Mucosa of stomach (tissue), 1 donor: ENCODE results near the gene MEIS3.

Source experiments
- H3K27me3 ChIP-seq: one replicate; pipeline ENCODE4 v1.7.0; 2013; ENCODE audit warnings: mild to moderate bottlenecking, low read length; ENCODE audit not compliant: control insufficient read depth, insufficient read depth
- H3K36me3 ChIP-seq: one replicate; pipeline ENCODE4 v1.7.0; 2013; ENCODE audit warnings: low read length; ENCODE audit not compliant: control insufficient read depth, insufficient read depth
- H3K4me1 ChIP-seq: one replicate; pipeline ENCODE4 v1.7.0; 2013; ENCODE audit warnings: mild to moderate bottlenecking, low read length; ENCODE audit not compliant: control insufficient read depth, insufficient read depth
- H3K4me3 ChIP-seq: one replicate; pipeline ENCODE4 v1.7.0; 2013; ENCODE audit warnings: low read length
- H3K9ac ChIP-seq: one replicate; pipeline ENCODE4 v1.7.0; 2013; ENCODE audit warnings: mild to moderate bottlenecking, low read length, moderate library complexity
- H3K9me3 ChIP-seq: one replicate; pipeline ENCODE4 v1.7.0; 2013; ENCODE audit warnings: mild to moderate bottlenecking, low read length, moderate library complexity; ENCODE audit not compliant: control insufficient read depth
- donor health status: Pancreatic carcinoma.

The MEIS3 gene

DNA sequence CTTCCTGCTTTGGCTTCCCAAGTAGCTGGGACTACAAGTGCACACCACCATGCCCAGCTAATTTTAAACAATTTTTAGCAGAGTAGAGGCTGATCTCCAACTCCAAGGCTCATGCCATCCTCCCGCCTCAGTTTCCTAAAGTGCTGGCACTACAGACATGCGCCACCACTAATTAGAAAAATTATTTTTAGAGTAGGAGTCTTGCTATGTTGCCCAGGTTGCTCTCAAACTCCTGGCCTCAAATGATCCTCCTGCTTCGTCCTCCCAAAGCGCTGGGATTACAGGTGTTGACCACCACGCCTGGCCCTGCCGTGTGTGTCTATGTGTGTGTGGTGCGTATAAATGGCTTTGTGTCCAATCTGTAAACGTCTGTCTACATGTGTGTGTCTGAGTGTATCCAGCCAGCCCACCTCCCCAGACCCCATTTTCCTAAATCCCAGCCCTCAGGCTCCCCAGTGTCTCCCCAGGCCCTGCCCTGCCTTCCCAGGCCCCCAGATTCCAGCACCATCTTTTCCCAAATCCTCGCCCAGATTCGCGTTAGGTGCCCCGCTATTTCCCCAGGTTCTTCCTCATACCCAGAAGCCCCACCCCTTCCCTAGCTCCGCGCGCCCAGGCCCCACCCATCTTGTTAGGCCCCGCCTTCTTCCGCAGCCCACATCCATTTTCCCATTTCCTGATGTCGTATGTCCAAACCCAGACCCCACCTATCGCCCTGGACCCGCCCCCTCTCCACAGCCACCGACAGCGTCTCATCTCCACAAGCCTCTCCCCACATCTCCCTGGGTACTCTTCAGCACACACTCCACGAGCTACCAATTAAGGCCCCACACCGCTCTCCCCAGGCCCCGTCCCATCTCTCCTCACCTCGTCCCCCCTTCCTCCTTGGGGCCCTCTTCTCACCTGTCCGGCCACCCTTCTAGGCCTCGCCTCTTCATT is 27.5 kb upstream of the MEIS3 start:
- no peak overlapping the region for H3K9ac ChIP-seq
- H3K27me3 ChIP-seq = peaks cover 68% of the 10 kb centered on the region
- peaks cover 10% of the 10 kb centered on the region for H3K4me1 ChIP-seq
- H3K36me3 ChIP-seq = no peaks in the 10 kb centered on the region
- H3K9me3 ChIP-seq = no peaks in the 10 kb centered on the region
- no peak overlapping the region for H3K4me3 ChIP-seq

DNA sequence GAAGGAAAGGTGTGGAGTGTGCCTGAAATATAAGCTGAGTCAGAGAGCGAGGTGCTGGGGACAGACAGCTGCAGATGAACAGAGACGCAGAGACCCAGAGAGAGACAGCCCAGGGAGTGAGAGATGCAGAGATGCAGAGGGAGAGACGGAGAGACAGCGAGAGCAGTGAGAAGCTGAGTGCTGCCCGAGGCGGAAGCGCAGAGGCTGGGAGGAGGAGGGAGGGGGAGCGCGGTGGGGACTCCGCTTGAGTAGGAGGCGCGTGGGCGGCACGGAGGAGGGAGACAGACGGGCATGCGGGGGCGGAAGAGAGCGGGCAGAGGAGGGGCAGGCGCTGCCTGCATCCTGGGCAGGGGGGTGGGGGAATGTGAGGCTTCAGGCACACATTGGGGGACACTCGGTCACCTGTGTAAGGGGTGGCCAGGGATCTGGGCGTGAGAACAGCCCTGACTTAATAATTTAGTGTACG is 26.6 kb upstream of the MEIS3 start:
- H3K36me3 ChIP-seq = no peaks in the 10 kb centered on the region
- no peak overlapping the region for H3K4me3 ChIP-seq
- H3K9me3 ChIP-seq = no peaks in the 10 kb centered on the region
- peaks cover 10% of the 10 kb centered on the region for H3K4me1 ChIP-seq
- H3K9ac ChIP-seq = peak overlapping the region; percentile 41
- peaks cover 68% of the 10 kb centered on the region for H3K27me3 ChIP-seq

DNA sequence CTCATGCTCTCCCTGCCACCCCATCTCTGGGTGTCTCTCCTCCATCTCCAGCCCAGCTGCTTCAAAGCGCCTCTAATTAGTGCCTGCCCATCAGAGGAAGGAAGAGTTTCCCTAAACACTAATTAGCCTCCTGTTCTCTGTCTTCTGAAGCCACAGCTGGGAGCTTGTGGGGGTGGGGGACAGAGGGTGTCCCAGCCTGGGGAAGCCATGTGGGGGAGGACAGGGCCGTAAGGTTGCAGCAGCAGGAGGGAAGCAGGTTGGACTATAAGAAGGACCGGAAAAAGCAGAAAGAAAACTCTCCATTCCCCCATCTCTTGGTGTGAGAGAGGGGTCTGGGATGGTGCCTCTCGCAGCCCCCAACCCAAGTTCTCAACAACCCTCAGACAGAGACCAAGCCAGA is 26.2 kb upstream of the MEIS3 start:
- peaks cover 68% of the 10 kb centered on the region for H3K27me3 ChIP-seq
- no peaks in the 10 kb centered on the region for H3K9me3 ChIP-seq
- peaks cover 10% of the 10 kb centered on the region for H3K4me1 ChIP-seq
- H3K4me3 ChIP-seq = no peak overlapping the region
- H3K9ac ChIP-seq = peak overlapping the region; percentile 41
- no peaks in the 10 kb centered on the region for H3K36me3 ChIP-seq

GRCh38 chr19:47444388-47444821 is 25.1 kb upstream of the MEIS3 start:
- peaks cover 61% of the 10 kb centered on the region for H3K27me3 ChIP-seq
- H3K4me3 ChIP-seq = no peak overlapping the region
- H3K36me3 ChIP-seq = no peaks in the 10 kb centered on the region
- peaks cover 10% of the 10 kb centered on the region for H3K4me1 ChIP-seq
- no peak overlapping the region for H3K9ac ChIP-seq
- no peaks in the 10 kb centered on the region for H3K9me3 ChIP-seq

GRCh38 chr19:47443331-47443730 is 24.0 kb upstream of the MEIS3 start:
- H3K4me1 ChIP-seq = peaks cover 10% of the 10 kb centered on the region
- peaks cover 53% of the 10 kb centered on the region for H3K27me3 ChIP-seq
- H3K9me3 ChIP-seq = no peaks in the 10 kb centered on the region
- no peaks in the 10 kb centered on the region for H3K36me3 ChIP-seq
- H3K9ac ChIP-seq = no peak overlapping the region
- no peak overlapping the region for H3K4me3 ChIP-seq

DNA sequence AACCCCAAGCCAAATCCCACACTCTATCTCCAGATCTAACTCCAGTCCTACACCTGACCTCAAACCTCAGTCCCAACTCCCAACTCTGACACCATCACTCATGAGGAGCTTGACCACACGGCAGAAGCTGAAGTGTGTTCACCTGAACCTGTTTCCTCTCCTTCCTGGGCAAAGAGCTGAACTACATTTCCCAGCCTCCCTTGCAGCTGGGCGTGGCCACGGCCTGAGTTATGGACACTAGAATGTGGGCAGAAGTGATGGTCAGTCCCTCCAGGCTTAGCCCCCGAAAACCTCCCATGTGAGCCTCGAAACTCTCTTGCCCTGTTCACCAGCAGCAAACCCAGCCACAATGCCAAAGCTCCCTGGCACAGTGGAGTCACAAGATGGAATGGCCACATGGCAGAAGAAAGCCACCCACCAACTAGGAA is 19.5 kb upstream of the MEIS3 start:
- H3K9me3 ChIP-seq = no peaks in the 10 kb centered on the region
- peaks cover 21% of the 10 kb centered on the region for H3K27me3 ChIP-seq
- no peaks in the 10 kb centered on the region for H3K4me1 ChIP-seq
- H3K36me3 ChIP-seq = no peaks in the 10 kb centered on the region
- no peak overlapping the region for H3K9ac ChIP-seq
- no peak overlapping the region for H3K4me3 ChIP-seq

DNA sequence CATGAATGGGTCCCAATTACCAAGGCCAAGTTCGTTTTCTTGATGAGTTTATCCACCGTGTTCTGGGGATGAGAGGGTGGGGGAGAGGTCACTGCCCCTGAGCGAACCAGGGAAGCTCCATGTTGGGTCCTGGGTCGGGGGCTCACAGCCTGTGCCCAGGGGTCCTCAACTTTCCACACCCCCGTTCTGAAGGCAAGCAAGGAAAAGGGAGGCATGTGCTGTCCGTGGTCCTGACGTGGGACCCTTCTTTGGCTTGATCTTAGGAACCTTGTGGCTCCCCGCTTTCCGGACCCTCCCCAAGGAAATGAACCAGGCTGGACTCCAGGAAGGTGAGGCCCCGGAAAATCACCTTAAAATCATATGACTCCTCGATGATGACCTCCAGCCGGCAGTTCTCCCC is 18.2 kb upstream of the MEIS3 start:
- Histone ChIP-seq H3K9ac (no peak overlapping the region), H3K36me3 (no peaks in the 10 kb centered on the region), H3K4me1 (no peaks in the 10 kb centered on the region), H3K27me3 (peaks cover 18% of the 10 kb centered on the region), H3K4me3 (no peak overlapping the region), H3K9me3 (no peaks in the 10 kb centered on the region)

DNA sequence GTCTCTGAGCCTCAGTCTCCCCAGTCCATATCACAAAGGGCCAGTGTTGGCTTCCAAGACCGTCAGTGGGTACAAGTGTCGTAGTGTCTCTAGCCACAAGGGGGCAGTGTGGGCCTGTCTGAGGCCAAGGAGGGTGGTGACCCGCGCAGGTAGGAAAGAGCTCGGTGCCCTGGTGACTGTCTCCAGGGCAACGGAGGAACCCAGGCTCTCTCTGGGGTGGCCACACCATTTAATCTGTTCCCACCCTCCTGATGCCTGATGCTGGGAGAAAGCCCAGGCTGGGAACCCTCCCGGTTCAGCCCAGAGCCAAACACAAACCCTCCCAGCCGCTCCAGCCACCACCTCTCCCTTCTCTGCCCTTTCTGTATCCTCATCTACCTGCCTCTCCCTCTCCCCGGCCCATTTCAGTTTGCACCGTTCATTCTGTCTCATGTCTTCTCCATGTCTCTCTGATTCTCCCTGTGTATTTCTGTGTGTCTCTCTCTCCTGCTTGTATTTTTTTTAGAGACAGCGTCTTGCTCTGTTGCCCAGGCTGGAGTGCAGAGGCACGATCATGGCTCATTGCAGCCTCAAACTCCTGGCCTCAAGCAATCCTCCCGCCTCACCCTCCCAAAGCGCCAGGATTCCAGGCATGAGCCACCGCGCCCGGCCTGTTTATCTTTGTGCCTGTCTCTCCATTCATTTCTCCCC is 17.5 kb upstream of the MEIS3 start:
- Histone ChIP-seq H3K36me3 (no peaks in the 10 kb centered on the region), H3K4me3 (no peak overlapping the region), H3K27me3 (peaks cover 24% of the 10 kb centered on the region), H3K9me3 (no peaks in the 10 kb centered on the region), H3K4me1 (no peaks in the 10 kb centered on the region), H3K9ac (no peak overlapping the region)

- Histone ChIP-seq H3K4me1 (no peaks in the 10 kb centered on the region), H3K9ac (no peak overlapping the region), H3K27me3 (peaks cover 31% of the 10 kb centered on the region), H3K9me3 (no peaks in the 10 kb centered on the region), H3K36me3 (no peaks in the 10 kb centered on the region), H3K4me3 (no peak overlapping the region)
Observed at GRCh38 chr19:47435883-47436417, 16.6 kb upstream of the MEIS3 start.

DNA sequence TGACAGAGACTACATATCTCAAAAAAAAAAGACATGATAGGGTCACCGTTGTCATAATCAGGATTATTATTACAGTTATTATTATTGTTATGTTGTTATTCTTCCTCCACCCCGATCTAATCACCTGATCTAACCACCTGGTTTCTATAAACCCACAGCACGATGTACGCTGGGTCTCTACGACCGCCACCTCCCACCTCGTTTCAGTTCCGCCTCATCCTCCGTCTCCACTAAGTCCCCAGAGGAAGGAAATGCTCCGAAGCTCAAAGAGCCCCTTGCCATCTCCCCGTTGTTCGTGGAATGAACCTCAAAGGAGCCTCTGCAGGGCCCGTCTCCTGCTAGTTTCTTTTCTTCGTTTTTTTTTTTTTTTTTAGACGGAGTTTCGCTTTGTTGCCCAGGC is 15.9 kb upstream of the MEIS3 start:
- Histone ChIP-seq H3K9me3 (no peaks in the 10 kb centered on the region), H3K27me3 (peaks cover 39% of the 10 kb centered on the region), H3K4me3 (no peak overlapping the region), H3K9ac (no peak overlapping the region), H3K36me3 (no peaks in the 10 kb centered on the region), H3K4me1 (peaks cover 4% of the 10 kb centered on the region)

DNA sequence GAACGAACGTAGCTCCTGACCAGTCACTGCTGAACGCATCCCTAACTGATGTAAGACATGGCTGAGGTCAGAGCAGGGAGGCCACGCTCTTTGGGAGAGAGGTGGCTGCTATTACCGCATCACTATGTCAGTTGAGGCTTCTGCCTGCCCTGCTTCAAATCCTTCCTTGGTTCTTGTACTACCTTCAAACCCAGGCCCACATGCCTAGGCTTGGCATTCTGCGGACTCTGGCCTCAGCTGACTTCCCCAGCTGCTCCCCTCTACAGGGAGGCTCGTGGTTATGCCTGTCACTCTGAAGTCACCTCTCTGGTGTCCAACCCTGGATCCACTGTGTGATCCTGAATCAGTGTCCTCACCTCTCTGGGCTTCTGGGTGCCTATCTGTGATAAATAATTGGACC is 14.8 kb upstream of the MEIS3 start:
- Histone ChIP-seq H3K9me3 (no peaks in the 10 kb centered on the region), H3K27me3 (peaks cover 50% of the 10 kb centered on the region), H3K9ac (no peak overlapping the region), H3K4me1 (peaks cover 11% of the 10 kb centered on the region), H3K4me3 (no peak overlapping the region), H3K36me3 (no peaks in the 10 kb centered on the region)

GRCh38 chr19:47433121-47433520 is 13.8 kb upstream of the MEIS3 start:
- Histone ChIP-seq H3K4me1 (peaks cover 20% of the 10 kb centered on the region), H3K4me3 (no peak overlapping the region), H3K9me3 (no peaks in the 10 kb centered on the region), H3K9ac (no peak overlapping the region), H3K27me3 (peaks cover 55% of the 10 kb centered on the region), H3K36me3 (no peaks in the 10 kb centered on the region)
